NCI-H446 (cell line): Measurements from ENCODE around the gene TEAD1.

ENCODE experiments used
- DNase-seq, 2 experiments: peaks; one replicate each; lab custom pipeline; 2025; lab: John Stamatoyannopoulos, UW

TEAD1 gene

GRCh38 chr11:12810568-12810894 lies 136.3 kb downstream of the TEAD1 start:
- DNase-seq: no peak

GRCh38 chr11:12811861-12812260 lies 137.6 kb downstream of the TEAD1 start:
- DNase-seq: no peak

- no peak for DNase-seq
These were observed 138.6 kb downstream of the TEAD1 start for GRCh38 chr11:12812849-12813248.

GRCh38 chr11:12813371-12814225 lies 139.4 kb downstream of the TEAD1 start:
- DNase-seq: no peak

GRCh38 chr11:12815129-12815480 lies 140.9 kb downstream of the TEAD1 start:
- DNase-seq: no peak

- no peak for DNase-seq
These were observed 141.8 kb downstream of the TEAD1 start for GRCh38 chr11:12815931-12816494.

- DNase-seq: no peak
These were observed 143.6 kb downstream of the TEAD1 start for GRCh38 chr11:12817681-12818332.

- no peak for DNase-seq
These were observed 144.3 kb downstream of the TEAD1 start for GRCh38 chr11:12818333-12819015.

GRCh38 chr11:12822392-12823022 lies 148.3 kb downstream of the TEAD1 start:
- DNase-seq: no peak

GRCh38 chr11:12824281-12825041 lies 150.2 kb downstream of the TEAD1 start:
- DNase-seq: no peak

GRCh38 chr11:12826441-12826840 lies 152.2 kb downstream of the TEAD1 start:
- DNase-seq: no peak

GRCh38 chr11:12827369-12827768 lies 153.1 kb downstream of the TEAD1 start:
- DNase-seq: no peak

- no peak for DNase-seq
These were observed 153.9 kb downstream of the TEAD1 start for GRCh38 chr11:12827929-12828812.

- no peak for DNase-seq
These were observed 154.9 kb downstream of the TEAD1 start for GRCh38 chr11:12829131-12829530.

GRCh38 chr11:12829540-12830314 lies 155.5 kb downstream of the TEAD1 start:
- no peak for DNase-seq

- DNase-seq: no peak
These were observed 157.4 kb downstream of the TEAD1 start for GRCh38 chr11:12831471-12832202.

- DNase-seq: peak in 1 of 2 experiments; percentile 14
These were observed 158.4 kb downstream of the TEAD1 start for GRCh38 chr11:12832480-12833224.

GRCh38 chr11:12834166-12834565 lies 159.9 kb downstream of the TEAD1 start:
- no peak for DNase-seq
